ENCODE results near the gene AGXT.
"Not testable (repeated sequence)": the region's sequence is repeated elsewhere in the genome, so short reads cannot be mapped to it uniquely, and the experiment has no call there.

AGXT gene

DNA sequence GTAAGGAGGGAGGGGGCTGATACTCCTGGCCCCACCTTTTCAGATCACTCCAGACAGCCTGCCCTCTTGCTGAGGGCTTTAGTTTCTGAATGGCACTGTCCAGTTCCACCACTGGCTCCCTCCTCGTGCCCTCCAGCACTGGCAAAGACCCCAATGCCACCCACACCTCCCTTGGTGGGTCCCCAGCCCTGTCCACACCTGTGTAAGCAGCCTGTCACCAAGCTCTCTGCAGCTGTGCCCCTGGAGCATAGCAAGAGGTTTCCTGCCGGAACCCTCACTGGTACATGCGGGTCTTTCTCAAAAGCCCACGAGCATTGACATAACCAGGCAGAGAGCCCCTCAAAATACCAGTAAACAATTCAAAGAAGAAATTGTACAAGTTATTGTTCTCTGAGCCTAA lies 31.0 kb upstream of the AGXT start:
- H3K4me3 ChIP-seq (ENCODE audit: low read depth, low read length): no peak overlapping the region

DNA sequence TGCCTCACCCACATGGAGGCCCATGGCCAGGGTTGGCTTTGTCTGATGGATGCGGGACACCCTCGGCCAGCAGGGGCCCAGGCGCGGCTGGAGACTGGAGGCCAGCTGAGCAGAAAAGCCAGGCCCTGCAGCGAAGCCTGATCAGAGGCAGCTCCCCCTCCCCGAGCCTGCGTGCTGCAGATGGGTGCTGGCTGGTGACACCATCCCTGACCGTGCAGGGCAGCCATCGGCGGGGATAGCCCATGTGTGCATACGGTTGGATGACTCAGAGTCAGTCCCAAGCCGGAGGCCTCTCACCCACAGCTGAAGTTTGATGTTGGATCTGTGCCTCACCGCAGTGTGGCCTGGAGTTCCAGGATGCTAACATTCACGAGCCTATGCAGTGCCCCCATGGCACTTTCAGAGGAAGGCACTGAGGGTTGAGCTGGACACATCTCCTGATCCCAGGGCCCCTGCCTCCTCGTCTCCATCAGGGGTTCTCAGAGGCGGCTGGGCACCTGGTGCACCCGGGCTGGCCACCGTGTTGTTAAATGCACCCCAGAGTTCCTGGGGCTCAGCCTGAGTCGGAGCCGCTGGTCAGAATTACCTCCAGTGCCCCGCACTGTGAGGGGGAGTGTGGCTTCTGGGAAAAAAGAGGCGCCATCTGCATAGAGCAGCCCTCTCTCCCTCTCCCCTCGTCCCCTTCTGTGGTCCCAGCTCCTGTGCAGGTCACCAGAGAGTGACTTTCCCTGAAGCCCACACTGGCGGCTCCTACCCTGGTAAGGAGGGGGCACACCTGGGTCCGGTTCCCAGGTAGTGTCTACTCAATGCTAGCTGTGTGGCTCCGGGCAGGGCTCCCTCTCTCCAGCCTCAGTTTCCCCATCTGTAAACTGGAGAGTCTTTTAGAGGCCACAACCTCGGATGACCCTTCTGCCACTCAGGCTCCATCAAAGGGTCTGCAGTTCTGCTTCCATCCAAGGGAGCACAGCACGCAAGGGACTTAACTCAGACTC lies 29.2 kb upstream of the AGXT start:
- Histone ChIP-seq H3K27me3 (replicated peaks) (peaks cover 8% of the 10 kb centered on the region), H3K4me3 (ENCODE audit: low read depth, low read length) (no peak overlapping the region), H3K27ac (no peak overlapping the region), H3K36me3 (replicated peaks) (no peaks in the 10 kb centered on the region)
- in situ Hi-C loops (cut with HindIII; ENCODE audit: low pct_ligation_motif_present, low sequenced_read_pairs): loop anchor here (25.0 kb wide), 1 partner anchor 248 kb away; no protein-coding TSS in a partner anchor
- TF ChIP-seq, protein P1, sequence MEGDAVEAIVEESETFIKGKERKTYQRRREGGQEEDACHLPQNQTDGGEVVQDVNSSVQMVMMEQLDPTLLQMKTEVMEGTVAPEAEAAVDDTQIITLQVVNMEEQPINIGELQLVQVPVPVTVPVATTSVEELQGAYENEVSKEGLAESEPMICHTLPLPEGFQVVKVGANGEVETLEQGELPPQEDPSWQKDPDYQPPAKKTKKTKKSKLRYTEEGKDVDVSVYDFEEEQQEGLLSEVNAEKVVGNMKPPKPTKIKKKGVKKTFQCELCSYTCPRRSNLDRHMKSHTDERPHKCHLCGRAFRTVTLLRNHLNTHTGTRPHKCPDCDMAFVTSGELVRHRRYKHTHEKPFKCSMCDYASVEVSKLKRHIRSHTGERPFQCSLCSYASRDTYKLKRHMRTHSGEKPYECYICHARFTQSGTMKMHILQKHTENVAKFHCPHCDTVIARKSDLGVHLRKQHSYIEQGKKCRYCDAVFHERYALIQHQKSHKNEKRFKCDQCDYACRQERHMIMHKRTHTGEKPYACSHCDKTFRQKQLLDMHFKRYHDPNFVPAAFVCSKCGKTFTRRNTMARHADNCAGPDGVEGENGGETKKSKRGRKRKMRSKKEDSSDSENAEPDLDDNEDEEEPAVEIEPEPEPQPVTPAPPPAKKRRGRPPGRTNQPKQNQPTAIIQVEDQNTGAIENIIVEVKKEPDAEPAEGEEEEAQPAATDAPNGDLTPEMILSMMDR (IDR thresholded peaks at IDR 0.05; ENCODE audit: low read depth, low read length, missing control alignments): no peak
- no peak for DNase-seq

More for the DNA sequence above, 31.0 kb upstream of the AGXT start:
- TF ChIP-seq, protein P1 (IDR thresholded peaks at IDR 0.05; ENCODE audit: low read depth, low read length, missing control alignments): no peak
- Histone ChIP-seq H3K36me3 (replicated peaks) (no peaks in the 10 kb centered on the region), H3K27me3 (replicated peaks) (peaks cover 8% of the 10 kb centered on the region), H3K27ac (no peak overlapping the region)
- in situ Hi-C loops (cut with HindIII; ENCODE audit: low pct_ligation_motif_present, low sequenced_read_pairs): loop anchor here (25.0 kb wide), 1 partner anchor 250 kb away; no protein-coding TSS in a partner anchor
- DNase-seq: no peak

DNA sequence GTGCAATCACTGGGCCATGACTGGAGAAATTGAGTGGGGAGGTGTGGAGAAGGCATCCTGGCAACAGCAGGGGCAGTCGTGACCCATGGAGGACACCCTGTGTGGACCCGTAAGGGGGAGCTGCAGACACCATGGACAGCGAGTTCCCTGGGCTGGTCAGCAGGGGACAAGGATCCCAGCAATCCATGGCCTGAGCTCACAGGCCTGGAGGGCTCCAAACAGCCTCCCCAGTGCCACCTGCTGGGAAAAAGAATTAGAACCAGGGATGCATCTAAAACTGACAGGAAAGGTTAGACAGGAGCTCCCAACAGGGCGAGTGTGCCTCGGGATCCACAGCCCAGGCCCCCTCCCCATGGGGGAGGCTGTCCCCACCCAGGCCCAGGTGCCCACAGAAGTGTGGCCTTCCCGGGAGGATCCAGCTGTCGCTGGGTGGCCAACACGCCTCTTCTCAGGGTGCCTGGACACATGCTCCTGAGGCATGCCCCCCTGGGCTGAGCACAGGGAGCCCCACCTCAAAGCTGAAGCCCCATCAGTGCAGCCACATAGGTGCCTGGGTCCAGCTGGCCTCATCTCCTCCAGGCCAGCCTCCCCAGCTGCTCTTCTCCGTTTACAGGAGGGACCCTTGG lies 28.1 kb upstream of the AGXT start:
- H3K4me3 ChIP-seq (ENCODE audit: low read depth, low read length): no peak overlapping the region
- in situ Hi-C loops (cut with HindIII; ENCODE audit: low pct_ligation_motif_present, low sequenced_read_pairs): loop anchor here (25.0 kb wide), 1 partner anchor 247 kb away; no protein-coding TSS in a partner anchor
- H3K27ac ChIP-seq: no peak overlapping the region
- peak; percentile 71 for DNase-seq
- peaks cover 8% of the 10 kb centered on the region for H3K27me3 ChIP-seq (replicated peaks)
- H3K36me3 ChIP-seq (replicated peaks): no peaks in the 10 kb centered on the region
- TF ChIP-seq, protein P1 (IDR thresholded peaks at IDR 0.05; ENCODE audit: low read depth, low read length, missing control alignments): peak; percentile 74

DNA sequence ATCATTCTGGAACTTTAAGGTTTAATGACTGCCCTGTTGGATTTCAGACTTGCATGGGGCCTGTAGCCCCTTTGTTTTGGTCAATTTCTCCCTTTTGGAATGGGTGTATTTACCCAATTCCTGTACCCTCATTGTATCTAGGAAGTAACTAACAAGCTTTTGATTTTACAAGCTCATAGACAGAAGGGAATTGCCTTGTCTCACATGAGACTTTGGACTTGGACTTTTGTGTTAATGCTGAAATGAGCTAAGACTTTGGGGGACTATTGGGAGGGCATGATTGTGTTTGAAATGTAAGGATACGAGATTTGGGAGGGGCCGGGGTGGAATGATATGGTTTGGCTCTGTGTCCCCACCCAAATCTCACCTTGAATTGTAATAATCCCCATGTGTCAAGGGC lies 22.3 kb upstream of the AGXT start:
- H3K27ac ChIP-seq; H3K27me3 ChIP-seq (replicated peaks); H3K4me3 ChIP-seq (ENCODE audit: low read depth, low read length); H3K36me3 ChIP-seq (replicated peaks); DNase-seq: not testable (repeated sequence)
- in situ Hi-C loops (cut with HindIII; ENCODE audit: low pct_ligation_motif_present, low sequenced_read_pairs): loop anchor here (25.0 kb wide), 1 partner anchor 241 kb away; no protein-coding TSS in a partner anchor

DNA sequence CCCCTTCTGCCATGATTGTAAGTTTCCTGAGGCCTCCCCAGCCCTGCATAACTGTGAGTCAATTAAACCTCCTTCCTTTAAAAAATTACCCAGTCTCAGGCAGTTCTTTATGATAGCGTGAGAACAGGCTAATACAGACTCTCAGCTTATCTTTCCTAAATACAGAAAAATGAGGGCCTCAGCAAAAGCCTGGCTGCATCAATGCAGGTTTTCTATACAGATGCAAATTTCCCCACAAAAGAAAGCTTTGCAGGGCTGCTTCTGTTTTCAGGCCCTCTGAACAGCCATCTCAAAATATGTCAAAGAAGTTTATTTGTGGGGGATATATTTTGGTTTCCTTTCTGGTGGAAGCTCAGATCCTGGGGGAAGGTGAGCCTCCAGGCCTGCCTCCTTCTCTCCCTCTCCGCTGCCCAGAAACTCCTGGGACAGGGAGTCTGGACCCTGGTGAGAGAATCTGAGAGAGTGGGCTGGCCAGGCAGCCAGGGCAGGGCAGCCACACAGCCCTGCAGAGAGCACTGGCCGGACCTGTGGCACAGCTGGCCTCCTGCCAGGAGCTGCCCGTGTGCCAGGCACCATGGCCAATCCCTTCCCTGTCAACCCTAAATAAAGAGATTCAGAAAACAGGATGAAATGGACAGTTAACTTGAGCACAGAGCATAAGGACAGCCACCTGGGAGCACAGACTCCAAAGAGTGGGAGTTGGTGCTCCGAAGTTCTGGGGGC lies 21.6 kb upstream of the AGXT start:
- no peaks in the 10 kb centered on the region for H3K36me3 ChIP-seq (replicated peaks)
- TF ChIP-seq, protein P1 (IDR thresholded peaks at IDR 0.05; ENCODE audit: low read depth, low read length, missing control alignments): no peak
- in situ Hi-C loops (cut with HindIII; ENCODE audit: low pct_ligation_motif_present, low sequenced_read_pairs): loop anchor here (25.0 kb wide), 1 partner anchor 240 kb away; no protein-coding TSS in a partner anchor

More for the DNA sequence above, 21.6 kb upstream of the AGXT start:
- H3K27me3 ChIP-seq (replicated peaks): no peaks in the 10 kb centered on the region
- H3K27ac ChIP-seq: no peak overlapping the region
- no peak overlapping the region for H3K4me3 ChIP-seq (ENCODE audit: low read depth, low read length)
- DNase-seq: no peak
